Measurements from ENCODE around the gene MAD1L1. TPM values are rescaled to one million over a fixed set of nuclear protein-coding genes. Genes with fewer than 3 reads are reported as not detected.

Gene MAD1L1
- total RNA-seq, 2 donors from 2014 or later: 18.9 to 24.9 TPM

- no peak for ATAC-seq
- no peak for DNase-seq
- intact Hi-C loops (cut with DNase I): no loop called here
Measured at GRCh38 chr7:2260820-2261219, 28.1 kb upstream of the MAD1L1 start.

- intact Hi-C loops (cut with DNase I): no loop called here
- ATAC-seq: no peak
- DNase-seq: no peak
Measured at GRCh38 chr7:2259480-2259879, 26.7 kb upstream of the MAD1L1 start.

- intact Hi-C loops (cut with DNase I): no loop called here
- ATAC-seq: no peak
- DNase-seq: no peak
Measured at GRCh38 chr7:2258661-2259365, 26.1 kb upstream of the MAD1L1 start.

- DNase-seq: no peak
- ATAC-seq: no peak
- intact Hi-C loops (cut with DNase I): no loop called here
Measured at GRCh38 chr7:2257651-2258050, 24.9 kb upstream of the MAD1L1 start.

- ATAC-seq (no peak), DNase-seq (no peak)
- intact Hi-C loops (cut with DNase I): no loop called here
Measured at GRCh38 chr7:2257046-2257551, 24.4 kb upstream of the MAD1L1 start.

- intact Hi-C loops (cut with DNase I): no loop called here
- DNase-seq (no peak), ATAC-seq (no peak)
Measured at GRCh38 chr7:2256306-2257045, 23.7 kb upstream of the MAD1L1 start.

- DNase-seq (no peak), ATAC-seq (no peak)
Measured at GRCh38 chr7:2255145-2256139, 22.7 kb upstream of the MAD1L1 start.

GRCh38 chr7:2254429-2255144, 21.8 kb upstream of the MAD1L1 start:
- DNase-seq: no peak
- no peak for ATAC-seq
- intact Hi-C loops (cut with DNase I): no loop called here

More at GRCh38 chr7:2255145-2256139, 22.7 kb upstream of the MAD1L1 start:
- intact Hi-C loops (cut with DNase I): no loop called here

GRCh38 chr7:2253525-2254244, 20.9 kb upstream of the MAD1L1 start:
- ATAC-seq: no peak
- intact Hi-C loops (cut with DNase I): no loop called here
- DNase-seq: no peak

GRCh38 chr7:2253021-2253420, 20.3 kb upstream of the MAD1L1 start:
- ATAC-seq (no peak), DNase-seq (no peak)
- intact Hi-C loops (cut with DNase I): no loop called here

- no peak for DNase-seq
- no peak for ATAC-seq
- intact Hi-C loops (cut with DNase I): no loop called here
Measured at GRCh38 chr7:2251841-2252771, 19.4 kb upstream of the MAD1L1 start.

GRCh38 chr7:2251381-2251780, 18.6 kb upstream of the MAD1L1 start:
- ATAC-seq (no peak), DNase-seq (no peak)
- intact Hi-C loops (cut with DNase I): no loop called here

- DNase-seq (no peak), ATAC-seq (no peak)
- intact Hi-C loops (cut with DNase I): loop anchor here in 1 of 2 donors (10.0 kb wide), 1 partner anchor 95 kb away; no protein-coding TSS in a partner anchor
Measured at GRCh38 chr7:2249744-2250323, 17.1 kb upstream of the MAD1L1 start.

GRCh38 chr7:2248984-2249694, 16.4 kb upstream of the MAD1L1 start:
- DNase-seq (peak; percentile 62), ATAC-seq (peak; percentile 73 to 80)
- intact Hi-C loops (cut with DNase I): loop anchor here in 1 of 2 donors (10.0 kb wide), 1 partner anchor 96 kb away; no protein-coding TSS in a partner anchor

GRCh38 chr7:2247141-2247995, 14.6 kb upstream of the MAD1L1 start:
- no peak for DNase-seq
- intact Hi-C loops (cut with DNase I): loop anchor here in 1 of 2 donors (10.0 kb wide), 1 partner anchor 97 kb away; no protein-coding TSS in a partner anchor
- peak; percentile 32 to 34 for ATAC-seq
